Measurements from ENCODE around the gene CNNM1.

CNNM1 gene

DNA sequence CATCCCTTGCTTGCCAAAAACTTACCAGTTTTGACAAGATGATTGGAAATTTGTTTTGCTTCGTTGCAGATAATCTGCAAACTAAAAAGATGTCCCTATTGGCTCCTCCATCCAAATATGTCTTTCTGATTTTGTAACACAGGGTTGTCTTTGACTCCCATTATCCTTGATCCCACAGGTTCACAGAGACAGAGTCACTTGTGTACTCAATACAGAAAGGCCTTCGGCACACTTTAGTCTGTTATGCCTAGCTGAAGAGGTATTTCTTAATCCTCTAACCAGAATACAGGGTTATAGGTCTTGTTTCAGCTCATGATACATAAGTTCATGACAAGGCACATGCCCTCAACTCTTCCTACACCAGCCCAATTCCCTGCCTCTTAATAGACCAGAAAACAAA, 10.7 kb upstream of the CNNM1 start:
- TF ChIP-seq, protein P1, sequence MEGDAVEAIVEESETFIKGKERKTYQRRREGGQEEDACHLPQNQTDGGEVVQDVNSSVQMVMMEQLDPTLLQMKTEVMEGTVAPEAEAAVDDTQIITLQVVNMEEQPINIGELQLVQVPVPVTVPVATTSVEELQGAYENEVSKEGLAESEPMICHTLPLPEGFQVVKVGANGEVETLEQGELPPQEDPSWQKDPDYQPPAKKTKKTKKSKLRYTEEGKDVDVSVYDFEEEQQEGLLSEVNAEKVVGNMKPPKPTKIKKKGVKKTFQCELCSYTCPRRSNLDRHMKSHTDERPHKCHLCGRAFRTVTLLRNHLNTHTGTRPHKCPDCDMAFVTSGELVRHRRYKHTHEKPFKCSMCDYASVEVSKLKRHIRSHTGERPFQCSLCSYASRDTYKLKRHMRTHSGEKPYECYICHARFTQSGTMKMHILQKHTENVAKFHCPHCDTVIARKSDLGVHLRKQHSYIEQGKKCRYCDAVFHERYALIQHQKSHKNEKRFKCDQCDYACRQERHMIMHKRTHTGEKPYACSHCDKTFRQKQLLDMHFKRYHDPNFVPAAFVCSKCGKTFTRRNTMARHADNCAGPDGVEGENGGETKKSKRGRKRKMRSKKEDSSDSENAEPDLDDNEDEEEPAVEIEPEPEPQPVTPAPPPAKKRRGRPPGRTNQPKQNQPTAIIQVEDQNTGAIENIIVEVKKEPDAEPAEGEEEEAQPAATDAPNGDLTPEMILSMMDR (conservative IDR thresholded peaks at IDR 0.05; ENCODE audit: low read depth, low read length) = no peak
- no peak for DNase-seq (ENCODE audit: low read depth)
- H3K4me3 ChIP-seq (ENCODE audit: low read depth, low read length) = no peak overlapping the region

DNA sequence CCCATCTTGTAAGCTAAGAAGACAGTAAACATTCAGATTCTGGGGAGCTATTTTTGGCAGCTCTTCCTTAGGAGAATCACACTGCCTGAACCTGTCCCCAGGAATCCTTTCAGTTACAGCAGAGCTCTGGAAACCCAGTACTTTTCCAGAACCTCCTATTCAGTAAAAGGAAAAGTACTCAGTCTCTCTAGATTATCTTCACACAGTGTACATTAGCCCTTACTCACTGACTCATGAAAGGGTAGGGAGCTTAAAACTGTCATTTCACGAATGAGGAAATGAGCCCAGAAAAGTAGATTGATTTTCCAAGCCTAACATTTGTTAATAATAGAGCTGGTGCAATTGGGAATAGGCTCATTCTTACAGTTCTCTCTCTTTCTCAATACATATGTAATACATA, 3.9 kb upstream of the CNNM1 start:
- DNase-seq (ENCODE audit: low read depth) = no peak
- TF ChIP-seq, protein P1 (conservative IDR thresholded peaks at IDR 0.05; ENCODE audit: low read depth, low read length) = no peak
- no peak overlapping the region for H3K4me3 ChIP-seq (ENCODE audit: low read depth, low read length)

DNA sequence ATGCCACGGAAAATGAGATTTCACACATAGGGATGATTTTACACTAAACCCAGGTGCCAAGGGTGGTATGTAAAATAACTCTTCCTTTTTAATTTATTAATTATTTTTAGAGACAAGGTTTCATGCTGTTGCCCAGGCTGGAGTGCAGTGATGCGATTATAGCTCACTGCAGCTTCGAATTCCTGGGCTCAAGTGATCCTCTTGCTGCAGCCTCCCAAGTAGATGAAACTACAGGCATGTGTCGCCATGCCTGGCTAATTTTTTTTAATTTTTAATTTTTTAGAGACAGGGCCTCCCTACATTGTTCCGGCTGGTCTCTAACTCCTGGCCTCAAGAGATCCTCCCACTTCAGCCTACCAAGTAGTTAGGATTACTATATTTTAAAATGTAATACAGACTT, 2.3 kb upstream of the CNNM1 start:
- TF ChIP-seq, protein P1 (conservative IDR thresholded peaks at IDR 0.05; ENCODE audit: low read depth, low read length) = no peak
- DNase-seq (ENCODE audit: low read depth) = no peak
- no peak overlapping the region for H3K4me3 ChIP-seq (ENCODE audit: low read depth, low read length)

DNA sequence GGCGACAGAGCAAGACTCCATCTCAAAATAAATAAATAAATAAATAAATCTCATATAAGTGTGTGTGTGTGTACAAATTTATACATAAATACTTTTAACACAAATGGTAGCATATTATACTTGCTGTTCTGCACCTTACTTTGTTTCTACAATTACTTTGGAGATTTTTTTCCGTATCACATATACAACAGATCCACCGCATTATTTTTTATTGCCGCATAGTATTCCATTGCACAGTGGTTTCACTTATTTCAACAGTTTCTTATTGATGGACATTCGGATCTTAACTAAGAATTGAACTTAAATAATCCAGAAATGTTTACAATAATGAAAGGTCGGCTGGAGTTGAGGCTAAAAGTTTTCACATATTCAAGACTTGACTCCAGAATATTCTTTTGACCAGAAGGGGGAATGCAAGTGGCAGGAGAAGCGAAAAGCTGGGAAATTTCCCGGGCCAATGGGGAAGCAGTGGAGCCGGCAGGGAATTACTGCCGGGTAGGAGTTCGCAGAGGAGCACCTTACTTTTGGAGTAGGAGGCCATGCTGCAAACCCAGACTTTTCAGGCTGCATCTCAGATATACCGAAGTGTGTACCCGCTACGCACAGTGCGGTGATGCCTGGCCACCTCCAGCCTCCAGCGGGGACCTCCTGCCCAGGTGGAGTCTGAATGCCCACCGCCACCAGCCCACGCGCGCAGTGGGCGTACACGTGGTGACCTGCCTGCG, 415 bp upstream of the CNNM1 start:
- TF ChIP-seq, protein P1 (conservative IDR thresholded peaks at IDR 0.05; ENCODE audit: low read depth, low read length) = no peak
- H3K4me3 ChIP-seq (ENCODE audit: low read depth, low read length) = peak overlapping the region; percentile 20
- no peak for DNase-seq (ENCODE audit: low read depth)

DNA sequence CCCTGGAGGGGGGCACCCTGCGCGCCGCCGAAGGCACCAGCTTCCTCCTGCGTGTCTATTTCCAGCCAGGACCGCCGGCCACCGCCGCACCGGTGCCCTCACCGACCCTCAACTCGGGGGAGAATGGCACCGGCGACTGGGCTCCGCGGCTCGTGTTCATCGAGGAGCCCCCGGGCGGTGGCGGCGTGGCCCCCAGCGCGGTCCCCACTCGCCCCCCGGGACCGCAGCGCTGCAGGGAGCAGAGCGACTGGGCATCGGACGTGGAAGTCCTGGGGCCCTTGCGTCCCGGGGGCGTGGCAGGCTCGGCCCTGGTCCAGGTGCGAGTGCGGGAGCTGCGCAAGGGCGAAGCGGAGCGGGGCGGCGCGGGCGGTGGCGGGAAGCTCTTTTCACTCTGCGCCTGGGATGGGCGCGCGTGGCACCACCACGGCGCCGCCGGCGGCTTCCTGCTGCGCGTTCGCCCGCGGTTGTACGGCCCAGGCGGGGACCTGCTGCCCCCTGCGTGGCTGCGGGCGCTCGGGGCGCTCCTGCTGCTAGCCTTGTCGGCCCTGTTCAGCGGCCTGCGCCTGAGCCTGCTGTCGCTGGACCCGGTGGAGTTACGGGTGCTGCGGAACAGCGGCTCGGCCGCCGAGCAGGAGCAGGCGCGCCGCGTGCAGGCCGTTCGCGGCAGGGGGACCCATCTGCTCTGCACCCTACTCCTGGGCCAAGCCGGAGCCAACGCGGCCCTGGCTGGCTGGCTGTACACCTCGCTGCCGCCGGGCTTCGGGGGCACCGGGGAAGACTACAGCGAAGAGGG, 594 bp downstream of the CNNM1 start:
- TF ChIP-seq, protein P1 (conservative IDR thresholded peaks at IDR 0.05; ENCODE audit: low read depth, low read length) = no peak
- H3K4me3 ChIP-seq (ENCODE audit: low read depth, low read length) = no peak overlapping the region
- peak; percentile 6 for DNase-seq (ENCODE audit: low read depth)

DNA sequence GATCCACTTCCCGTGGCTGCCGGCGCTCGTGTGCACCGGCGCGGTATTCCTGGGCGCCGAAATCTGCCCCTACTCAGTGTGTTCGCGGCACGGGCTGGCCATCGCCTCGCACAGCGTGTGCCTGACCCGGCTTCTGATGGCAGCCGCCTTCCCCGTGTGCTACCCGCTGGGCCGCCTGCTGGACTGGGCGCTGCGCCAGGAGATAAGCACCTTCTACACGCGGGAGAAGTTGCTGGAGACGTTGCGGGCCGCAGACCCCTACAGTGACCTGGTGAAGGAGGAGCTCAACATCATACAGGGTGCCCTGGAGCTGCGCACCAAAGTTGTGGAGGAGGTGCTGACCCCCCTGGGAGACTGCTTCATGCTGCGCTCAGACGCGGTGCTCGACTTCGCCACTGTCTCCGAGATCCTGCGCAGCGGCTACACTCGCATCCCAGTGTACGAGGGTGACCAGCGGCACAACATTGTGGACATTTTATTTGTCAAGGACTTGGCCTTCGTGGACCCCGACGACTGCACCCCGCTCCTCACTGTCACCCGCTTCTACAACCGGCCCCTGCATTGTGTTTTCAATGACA, 1.3 kb downstream of the CNNM1 start:
- no peak overlapping the region for H3K4me3 ChIP-seq (ENCODE audit: low read depth, low read length)
- no peak for DNase-seq (ENCODE audit: low read depth)
- TF ChIP-seq, protein P1 (conservative IDR thresholded peaks at IDR 0.05; ENCODE audit: low read depth, low read length) = no peak
